IMR-90 (cell line): ENCODE measurements around the gene DYNAP. TPM values are rescaled to one million over a fixed set of nuclear protein-coding genes. Genes with fewer than 3 reads are reported as not detected.

Experiments
- ATAC-seq: fragments of 200-7000 bp; cut with Tn5 transposase; 2 replicates; pipeline ENCODE4 v1.9.1; 2020; ENCODE audit warnings: low read depth, mild to moderate bottlenecking, moderate library complexity
- BruUV-seq: library from RNA; stranded (reverse); fragments of 400-500 nt; replicated peaks from 2 replicates; lab custom pipeline; 2021; lab: Mats Ljungman, UMichigan
- CTCF ChIA-PET: fragments of 300-600 bp; formaldehyde crosslinking; extraction: SDS; loops from one replicate; lab custom pipeline; 2021; ENCODE audit warnings: antibody characterized with exemption; lab: Yijun Ruan, JAX
- POLR2A ChIA-PET: fragments of 300-600 bp; sonication (Branson Sonifier 250); formaldehyde crosslinking; loops from one replicate; lab custom pipeline; 2022; ENCODE audit warnings: antibody characterized with exemption; ENCODE audit not compliant: unreplicated experiment; lab: Charles Lee
- DNase-seq: peaks from one replicate; pipeline ENCODE4 v3.0.0; 2013
- H2AFZ ChIP-seq: replicated peaks from 2 replicates; pipeline ENCODE3; 2013; ENCODE audit warnings: low read length, mild to moderate bottlenecking; ENCODE audit not compliant: poor library complexity
- H2AK5ac ChIP-seq: 2 replicates; pipeline ENCODE4 v1.6.1; 2013; ENCODE audit warnings: low read depth, low read length, inconsistent platforms
- H2AK9ac ChIP-seq: replicated peaks from 2 replicates; pipeline ENCODE3; 2013; ENCODE audit warnings: mild to moderate bottlenecking, low read depth, low read length, moderate library complexity; ENCODE audit not compliant: poor library complexity
- H2BK120ac ChIP-seq: 2 replicates; pipeline ENCODE4 v1.6.1; 2013; ENCODE audit warnings: low read depth, low read length, inconsistent platforms
- H2BK15ac ChIP-seq: 3 replicates; pipeline ENCODE4 v1.6.1; 2013; ENCODE audit warnings: low read depth, low read length, inconsistent platforms
- H2BK20ac ChIP-seq: 2 replicates; pipeline ENCODE4 v1.6.1; 2013; ENCODE audit warnings: low read depth, mild to moderate bottlenecking, inconsistent platforms, low read length, moderate library complexity
- H2BK5ac ChIP-seq: 2 replicates; pipeline ENCODE4 v1.6.1; 2013; ENCODE audit warnings: mild to moderate bottlenecking, low read depth, low read length, inconsistent platforms; ENCODE audit not compliant: poor library complexity, severe bottlenecking
- H3K14ac ChIP-seq: replicated peaks from 2 replicates; pipeline ENCODE4 v1.6.1; 2013; ENCODE audit warnings: low read depth, low read length, inconsistent platforms
- H3K18ac ChIP-seq: 2 replicates; pipeline ENCODE4 v1.6.1; 2013; ENCODE audit warnings: low read depth, low read length, control low read depth
- H3K23ac ChIP-seq: 2 replicates; pipeline ENCODE4 v1.6.1; 2013; ENCODE audit warnings: low read depth, low read length, inconsistent platforms
- H3K27ac ChIP-seq: 2 replicates; pipeline ENCODE4 v1.5.1; 2013; ENCODE audit warnings: mild to moderate bottlenecking, control low read depth, low read length; ENCODE audit not compliant: insufficient read depth
- H3K27me3 ChIP-seq: 2 replicates; pipeline ENCODE4 v1.6.1; 2013; ENCODE audit warnings: low read length; ENCODE audit not compliant: control insufficient read depth, insufficient read depth
- H3K36me3 ChIP-seq: 2 replicates; pipeline ENCODE4 v1.6.1; 2013; ENCODE audit warnings: low read length, mixed read lengths; ENCODE audit not compliant: control insufficient read depth, insufficient read depth
- H3K4ac ChIP-seq: 2 replicates; pipeline ENCODE4 v1.6.1; 2013; ENCODE audit warnings: low read depth, low read length, inconsistent platforms
- H3K4me1 ChIP-seq: 2 replicates; pipeline ENCODE4 v1.6.1; 2013; ENCODE audit warnings: low read length, mixed read lengths; ENCODE audit not compliant: control insufficient read depth, insufficient read depth
- H3K4me2 ChIP-seq: 2 replicates; pipeline ENCODE4 v1.6.1; 2013; ENCODE audit warnings: low read depth, mild to moderate bottlenecking, control low read depth, low read length, moderate library complexity
- H3K4me3 ChIP-seq: 2 replicates; pipeline ENCODE4 v1.5.1; 2013; ENCODE audit warnings: low read depth, mild to moderate bottlenecking, control low read depth, low read length, moderate library complexity; ENCODE audit not compliant: insufficient read depth
- H3K56ac ChIP-seq: 2 replicates; pipeline ENCODE4 v1.6.1; 2013; ENCODE audit warnings: low read length, inconsistent platforms; ENCODE audit not compliant: insufficient read depth; ENCODE audit errors: extremely low read depth
- H3K79me1 ChIP-seq, 2 experiments: 2 replicates each; pipeline ENCODE4 v1.6.1; 2013; ENCODE audit warnings: low read length in 2 of 2, inconsistent platforms in 1 of 2, low read depth in 1 of 2
- H3K9ac ChIP-seq: 2 replicates; pipeline ENCODE4 v1.6.1; 2013; ENCODE audit warnings: low read depth, low read length, control low read depth
- H3K9me1 ChIP-seq: 2 replicates; pipeline ENCODE4 v1.6.1; 2013; ENCODE audit warnings: low read length, inconsistent platforms; ENCODE audit not compliant: insufficient read depth
- H3K9me3 ChIP-seq: 2 replicates; pipeline ENCODE4 v1.6.1; 2013; ENCODE audit warnings: low read length; ENCODE audit not compliant: control insufficient read depth, insufficient read depth
- H4K20me1 ChIP-seq: 2 replicates; pipeline ENCODE4 v1.6.1; 2013; ENCODE audit warnings: low read length, inconsistent platforms; ENCODE audit not compliant: insufficient read depth
- H4K5ac ChIP-seq: 2 replicates; pipeline ENCODE4 v1.6.1; 2013; ENCODE audit warnings: mild to moderate bottlenecking, low read depth, low read length, control low read depth
- H4K8ac ChIP-seq, 2 experiments: 2 replicates each; pipeline ENCODE4 v1.6.1; 2013; ENCODE audit warnings: low read depth in 2 of 2, low read length in 2 of 2, control low read depth in 1 of 2, inconsistent platforms in 1 of 2
- H4K91ac ChIP-seq: 2 replicates; pipeline ENCODE4 v1.6.1; 2013; ENCODE audit warnings: low read depth, low read length, inconsistent platforms; ENCODE audit not compliant: insufficient read depth
- CHD1 ChIP-seq: IDR thresholded peaks from 2 replicates; pipeline ENCODE4 v1.6.1; 2012; ENCODE audit warnings: low read depth, low read length, improper control_type of control experiment
- RFX5 ChIP-seq: IDR thresholded peaks from 2 replicates; pipeline ENCODE4 v1.8.0; 2012; ENCODE audit warnings: low read depth, mild to moderate bottlenecking, low read length, moderate library complexity
- WGBS, 2 experiments: methylation state at CpG; one replicate each; pipeline versions ENCODE4 v1.1.5 to v1.1.7; 2013; ENCODE audit warnings: missing lambda C conversion rate in 2 of 2; ENCODE audit not compliant: insufficient read length in 1 of 2; ENCODE audit errors: extremely low coverage in 2 of 2; 5-methylcytosine and 5-hydroxymethylcytosine counted together
- dilution Hi-C: fragments of 300-500 bp; cut with HindIII; formaldehyde crosslinking; loops from one replicate; pipeline ENCODE4 v1.14.3; 2018; ENCODE audit warnings: low sequenced_read_pairs; ENCODE audit not compliant: unreplicated experiment
- in situ Hi-C: fragments of 300-500 bp; cut with MboI; formaldehyde crosslinking; loops from 3 replicates; pipeline ENCODE4 v1.14.3; 2019; ENCODE audit warnings: low sequenced_read_pairs, inconsistent platforms, mixed read lengths
- intact Hi-C: fragments of 100-400 bp; cut with micrococcal nuclease; formaldehyde crosslinking; loops from 2 replicates; pipeline ENCODE4 v1.10.0; 2022
- polyA plus RNA-seq, 3 experiments: library from polyadenylated mRNA; depleted of rRNA; stranded (reverse); fragments of >200 nt; gene quantifications; 2 replicates each; pipeline ENCODE4 v1.2.3, GENCODE V29; 2012; ENCODE audit warnings: low replicate concordance in 1 of 3
- total RNA-seq: library from RNA; depleted of rRNA; stranded (reverse); fragments of >200 nt; gene quantifications from 2 replicates; pipeline ENCODE4 v1.2.3, GENCODE V29; 2012

DYNAP gene
- total and polyA plus RNA-seq, 2 of the 4 experiments (the other 2 are of a cell fraction), result not detected

DNA sequence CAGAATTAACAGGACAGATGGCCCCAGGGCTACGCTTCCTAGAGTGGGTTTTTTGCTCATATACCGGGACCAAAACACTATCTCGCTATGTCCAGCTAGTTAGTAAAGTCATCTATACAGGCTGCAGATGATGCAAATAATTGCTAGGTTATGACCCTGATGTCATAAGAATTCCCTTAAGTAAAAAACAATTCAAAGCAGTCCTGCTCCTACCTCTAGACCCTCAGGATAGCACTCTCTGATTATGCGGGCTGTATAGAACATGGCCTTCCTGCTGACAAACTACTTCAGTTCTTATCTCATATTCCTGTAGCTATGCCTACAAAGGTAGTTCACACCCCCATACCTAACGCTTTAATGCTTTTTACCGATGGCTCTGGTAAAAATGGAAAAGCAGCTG lies 13.2 kb downstream of the DYNAP start:
- H2AFZ ChIP-seq, result no peak overlapping the region
- no peak overlapping the region for H3K9ac ChIP-seq
- no peaks in the 10 kb centered on the region for H3K36me3 ChIP-seq
- no peak overlapping the region for H3K27ac ChIP-seq
- dilution Hi-C loops, result no loop called here
- no peaks in the 10 kb centered on the region for H3K27me3 ChIP-seq
- 80% methylated on average over 2 of the region's 6 CpGs; no CpG with 5 or more reads in 1 of the 2 experiments for WGBS, 2 experiments
- no peak overlapping the region for H3K18ac ChIP-seq
- H3K56ac ChIP-seq, result no peak overlapping the region
- no peaks in the 10 kb centered on the region for H4K20me1 ChIP-seq
- in situ Hi-C loops, result no loop called here
- TF ChIP-seq CHD1 (no peak), RFX5 (no peak)
- no peaks in the 10 kb centered on the region for H3K79me1 ChIP-seq
- ChIA-PET POLR2A (no interaction called here), CTCF (interaction anchor here (0.5 to 1.1 kb wide), 2 partner anchors 11 to 22 kb away, joined by 3 read pairs; no protein-coding TSS in a partner anchor)
- no peak overlapping the region for H2BK120ac ChIP-seq
- H3K4me2 ChIP-seq, result no peak overlapping the region
- no peak overlapping the region for H2BK20ac ChIP-seq
- no peak overlapping the region for H2BK5ac ChIP-seq
- intact Hi-C loops, result no loop called here
- no peak overlapping the region for H3K4me3 ChIP-seq
- H3K4ac ChIP-seq, result no peak overlapping the region
- H2AK5ac ChIP-seq, result no peak overlapping the region
- no peak for ATAC-seq
- BruUV-seq, result no TSS peak
- H4K91ac ChIP-seq, result no peak overlapping the region
- no peak overlapping the region for H3K23ac ChIP-seq
- no peaks in the 10 kb centered on the region for H3K9me1 ChIP-seq
- H2AK9ac ChIP-seq, result no peak overlapping the region
- H4K8ac ChIP-seq, result no peak overlapping the region
- no peaks in the 10 kb centered on the region for H3K4me1 ChIP-seq
- no peak overlapping the region for H2BK15ac ChIP-seq
- H4K5ac ChIP-seq, result no peak overlapping the region
- no peaks in the 10 kb centered on the region for H3K9me3 ChIP-seq
- DNase-seq, result no peak
- H3K14ac ChIP-seq, result no peak overlapping the region
